HepG2 (cell line): ENCODE measurements around the gene NEU1. TPM values are rescaled to one million over a fixed set of nuclear protein-coding genes. Genes with fewer than 3 reads are reported as not detected.

Experiments
- ATF1 ChIP-seq: IDR thresholded peaks from 2 replicates; pipeline ENCODE4 v1.6.1; 2016; ENCODE audit warnings: mild to moderate bottlenecking, control low read depth
- EEA1 ChIP-seq: sonication (generic); formaldehyde crosslinking; IDR thresholded peaks from 2 replicates; pipeline ENCODE4 v1.5.1; 2020; ENCODE audit warnings: mild to moderate bottlenecking, missing genetic modification reagents, borderline replicate concordance
- FOXM1 ChIP-seq: sonication (generic); formaldehyde crosslinking; IDR thresholded peaks from 2 replicates; pipeline ENCODE4 v1.5.0; 2020; ENCODE audit warnings: missing genetic modification reagents
- SATB2 ChIP-seq: sonication (generic); formaldehyde crosslinking; IDR thresholded peaks from 2 replicates; pipeline ENCODE4 v1.5.0; 2020; ENCODE audit warnings: missing genetic modification reagents
- SNRNP70 ChIP-seq: fragments of 200-400 bp; formaldehyde crosslinking; IDR thresholded peaks from 2 replicates; pipeline ENCODE4 v1.6.1; 2017; ENCODE audit warnings: mild to moderate bottlenecking, low read depth, low read length, moderate library complexity
- SP1 ChIP-seq, 2 experiments: fragments of 450-650 bp in 1 of 2; sonication (generic) in 1 of 2; formaldehyde crosslinking in 1 of 2; IDR thresholded peaks; 2 replicates each; pipeline versions ENCODE4 v1.4.0 to v1.6.1; 2016 to 2020; ENCODE audit warnings: missing genetic modification reagents in 1 of 2
- ZBTB40 ChIP-seq, 2 experiments: fragments of 450-650 bp in 1 of 2; sonication (generic) in 1 of 2; formaldehyde crosslinking in 1 of 2; IDR thresholded peaks; 2 replicates each; pipeline versions ENCODE4 v1.6.1 to v1.8.0; 2016 to 2022; ENCODE audit warnings: antibody characterized with exemption in 1 of 2, mild to moderate bottlenecking in 1 of 2, missing genetic modification reagents in 1 of 2
- ZEB1 ChIP-seq: IDR thresholded peaks from 2 replicates; pipeline ENCODE4 v1.6.1; 2012; ENCODE audit warnings: mild to moderate bottlenecking, low read depth, inconsistent platforms; ENCODE audit not compliant: insufficient replicate concordance
- ZNF713 ChIP-seq: sonication (generic); formaldehyde crosslinking; IDR thresholded peaks from 2 replicates; pipeline ENCODE4 v1.4.0; 2020; ENCODE audit warnings: mild to moderate bottlenecking, missing genetic modification reagents
- ZNF878 ChIP-seq: sonication (generic); formaldehyde crosslinking; IDR thresholded peaks from 2 replicates; pipeline ENCODE4 v1.8.1; 2023; ENCODE audit warnings: mild to moderate bottlenecking, missing genetic modification reagents, moderate library complexity
- polyA plus RNA-seq, 8 experiments: library from polyadenylated mRNA; depleted of rRNA in 3 of 8; stranded (reverse) in 7 of 8; unstranded in 1 of 8; fragments of >200 nt; fragmentation: Illumina TruSeq in 4 of 8; extraction: Trizol in 4 of 8; gene quantifications; 2 replicates each; pipeline versions ENCODE4 v1.2.1 to v1.2.3, GENCODE V29; 2011 to 2016; ENCODE audit warnings: low read depth in 4 of 8, missing spikeins in 1 of 8, mixed read lengths in 1 of 8; ENCODE audit not compliant: insufficient read depth in 1 of 8
- total RNA-seq, 5 experiments: library from RNA; depleted of rRNA; stranded (reverse); fragments of >200 nt; fragmentation: Illumina TruSeq; extraction: Trizol; gene quantifications; 2 replicates each; pipeline ENCODE4 v1.2.3, GENCODE V29; 2016; ENCODE audit warnings: low read depth in 1 of 5
- TF ChIP-seq, protein P1 (sequence below): sonication (generic); formaldehyde crosslinking; IDR thresholded peaks from 2 replicates; pipeline ENCODE4 v1.4.0; 2020; ENCODE audit warnings: mild to moderate bottlenecking, missing genetic modification reagents, borderline replicate concordance

The NEU1 gene
- total and polyA plus RNA-seq, 2 of the 13 experiments (the other 11 are each of a cell fraction or from before 2014, with no cell fraction given), result 215 to 297 TPM

DNA sequence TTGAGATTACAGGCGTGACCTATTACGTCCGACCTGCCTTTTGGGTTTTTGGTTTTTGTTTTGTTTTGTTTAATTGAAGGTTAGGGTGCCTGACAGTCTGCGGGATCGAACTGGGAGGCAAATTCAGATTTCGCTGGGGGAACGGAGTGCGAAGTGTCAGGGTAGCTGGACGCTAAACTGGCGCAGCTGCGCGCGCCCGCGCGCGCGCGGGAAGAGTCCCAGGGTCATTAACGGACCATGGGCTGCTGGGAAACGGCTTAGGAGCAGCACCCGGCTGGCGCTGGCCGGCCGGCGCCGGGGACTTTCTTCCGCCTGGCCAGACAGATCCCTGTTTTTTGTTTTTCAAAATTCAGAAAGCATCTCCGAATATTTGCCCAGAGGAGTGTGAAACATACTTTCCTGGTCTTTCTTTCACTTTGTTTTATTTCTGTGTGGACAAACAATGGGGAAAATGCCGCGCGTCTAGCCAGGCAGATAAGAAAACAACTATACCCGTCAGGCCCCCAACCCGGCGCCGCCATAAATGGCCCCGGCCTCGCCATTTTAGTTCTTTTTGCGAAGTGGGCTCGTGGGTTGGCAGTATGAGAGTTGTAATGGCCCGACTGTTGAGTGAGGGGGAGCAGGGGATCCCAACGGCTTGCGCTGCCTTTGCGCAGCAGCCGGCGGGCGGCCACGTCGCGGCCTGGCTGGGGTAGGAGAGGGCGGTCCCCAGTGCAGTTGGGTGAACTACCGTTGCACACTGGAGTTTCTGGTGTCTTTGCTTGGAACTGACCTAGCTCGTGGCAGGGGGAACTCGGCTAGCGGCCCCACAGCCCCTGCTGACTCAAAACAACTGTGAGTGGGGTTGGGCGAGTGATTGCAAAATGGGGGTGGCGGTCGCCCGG, 28.0 kb downstream of the NEU1 start (continued):
- TF ChIP-seq, protein P1, sequence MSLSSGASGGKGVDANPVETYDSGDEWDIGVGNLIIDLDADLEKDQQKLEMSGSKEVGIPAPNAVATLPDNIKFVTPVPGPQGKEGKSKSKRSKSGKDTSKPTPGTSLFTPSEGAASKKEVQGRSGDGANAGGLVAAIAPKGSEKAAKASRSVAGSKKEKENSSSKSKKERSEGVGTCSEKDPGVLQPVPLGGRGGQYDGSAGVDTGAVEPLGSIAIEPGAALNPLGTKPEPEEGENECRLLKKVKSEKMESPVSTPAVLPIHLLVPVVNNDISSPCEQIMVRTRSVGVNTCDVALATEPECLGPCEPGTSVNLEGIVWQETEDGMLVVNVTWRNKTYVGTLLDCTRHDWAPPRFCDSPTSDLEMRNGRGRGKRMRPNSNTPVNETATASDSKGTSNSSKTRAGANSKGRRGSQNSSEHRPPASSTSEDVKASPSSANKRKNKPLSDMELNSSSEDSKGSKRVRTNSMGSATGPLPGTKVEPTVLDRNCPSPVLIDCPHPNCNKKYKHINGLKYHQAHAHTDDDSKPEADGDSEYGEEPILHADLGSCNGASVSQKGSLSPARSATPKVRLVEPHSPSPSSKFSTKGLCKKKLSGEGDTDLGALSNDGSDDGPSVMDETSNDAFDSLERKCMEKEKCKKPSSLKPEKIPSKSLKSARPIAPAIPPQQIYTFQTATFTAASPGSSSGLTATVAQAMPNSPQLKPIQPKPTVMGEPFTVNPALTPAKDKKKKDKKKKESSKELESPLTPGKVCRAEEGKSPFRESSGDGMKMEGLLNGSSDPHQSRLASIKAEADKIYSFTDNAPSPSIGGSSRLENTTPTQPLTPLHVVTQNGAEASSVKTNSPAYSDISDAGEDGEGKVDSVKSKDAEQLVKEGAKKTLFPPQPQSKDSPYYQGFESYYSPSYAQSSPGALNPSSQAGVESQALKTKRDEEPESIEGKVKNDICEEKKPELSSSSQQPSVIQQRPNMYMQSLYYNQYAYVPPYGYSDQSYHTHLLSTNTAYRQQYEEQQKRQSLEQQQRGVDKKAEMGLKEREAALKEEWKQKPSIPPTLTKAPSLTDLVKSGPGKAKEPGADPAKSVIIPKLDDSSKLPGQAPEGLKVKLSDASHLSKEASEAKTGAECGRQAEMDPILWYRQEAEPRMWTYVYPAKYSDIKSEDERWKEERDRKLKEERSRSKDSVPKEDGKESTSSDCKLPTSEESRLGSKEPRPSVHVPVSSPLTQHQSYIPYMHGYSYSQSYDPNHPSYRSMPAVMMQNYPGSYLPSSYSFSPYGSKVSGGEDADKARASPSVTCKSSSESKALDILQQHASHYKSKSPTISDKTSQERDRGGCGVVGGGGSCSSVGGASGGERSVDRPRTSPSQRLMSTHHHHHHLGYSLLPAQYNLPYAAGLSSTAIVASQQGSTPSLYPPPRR, result no peak; the same call in 1 of the 2 replicates
- TF ChIP-seq ZNF878 (CRISPR knock-in tag), result peak; percentile 58; the same call in 1 of the 2 replicates
- peak; percentile 54; the same call in 1 of the 2 replicates for TF ChIP-seq FOXM1 (CRISPR knock-in tag)
- no peak for TF ChIP-seq ATF1 (CRISPR knock-in tag)
- no peak for TF ChIP-seq ZBTB40 (IDR thresholded peaks at IDR 0.05)
- peak; percentile 79 for TF ChIP-seq ZBTB40 (CRISPR knock-in tag; IDR thresholded peaks at IDR 0.05)
- peak; percentile 68; the same call in 1 of the 2 replicates for TF ChIP-seq ZNF713 (CRISPR knock-in tag)
- TF ChIP-seq SP1 (IDR thresholded peaks at IDR 0.05), result no peak
- TF ChIP-seq SP1 (CRISPR knock-in tag; IDR thresholded peaks at IDR 0.05), result peak; percentile 54
- TF ChIP-seq SNRNP70, result no peak
- TF ChIP-seq SATB2 (CRISPR knock-in tag), result peak; percentile 86
- TF ChIP-seq EEA1 (CRISPR knock-in tag), result no peak
- TF ChIP-seq ZEB1, result peak; percentile 37
